Dendritic cell treated with granulocyte-macrophage colony-stimulating factor and Interleukin-4, amounts not matched to agents 40 ng/mL and 50 ng/mL, for 4 days (primary cell): Measurements from ENCODE around the gene RAPGEF1.

Experiments
- H3K27ac Mint-ChIP-seq: one replicate; pipeline ENCODE4 v1.8.0; 2022; ENCODE audit warnings: mild to moderate bottlenecking, mixed read lengths
- H3K27me3 Mint-ChIP-seq: one replicate; pipeline ENCODE4 v1.8.0; 2022; ENCODE audit warnings: mild to moderate bottlenecking, mixed read lengths
- H3K36me3 Mint-ChIP-seq: one replicate; pipeline ENCODE4 v1.8.0; 2022; ENCODE audit warnings: low read depth, mixed read lengths
- H3K4me1 Mint-ChIP-seq: one replicate; pipeline ENCODE4 v1.8.0; 2022; ENCODE audit warnings: low read depth, mixed read lengths
- H3K4me3 Mint-ChIP-seq: one replicate; pipeline ENCODE4 v1.8.0; 2022; ENCODE audit warnings: mild to moderate bottlenecking, moderate library complexity, mixed read lengths
- H3K9me3 Mint-ChIP-seq: one replicate; pipeline ENCODE4 v1.8.0; 2022; ENCODE audit warnings: mixed read lengths
- intact Hi-C: fragments of 100-400 bp; cut with micrococcal nuclease; formaldehyde crosslinking; loops from one replicate; pipeline ENCODE4 v1.15.0; 2022

RAPGEF1 gene

DNA sequence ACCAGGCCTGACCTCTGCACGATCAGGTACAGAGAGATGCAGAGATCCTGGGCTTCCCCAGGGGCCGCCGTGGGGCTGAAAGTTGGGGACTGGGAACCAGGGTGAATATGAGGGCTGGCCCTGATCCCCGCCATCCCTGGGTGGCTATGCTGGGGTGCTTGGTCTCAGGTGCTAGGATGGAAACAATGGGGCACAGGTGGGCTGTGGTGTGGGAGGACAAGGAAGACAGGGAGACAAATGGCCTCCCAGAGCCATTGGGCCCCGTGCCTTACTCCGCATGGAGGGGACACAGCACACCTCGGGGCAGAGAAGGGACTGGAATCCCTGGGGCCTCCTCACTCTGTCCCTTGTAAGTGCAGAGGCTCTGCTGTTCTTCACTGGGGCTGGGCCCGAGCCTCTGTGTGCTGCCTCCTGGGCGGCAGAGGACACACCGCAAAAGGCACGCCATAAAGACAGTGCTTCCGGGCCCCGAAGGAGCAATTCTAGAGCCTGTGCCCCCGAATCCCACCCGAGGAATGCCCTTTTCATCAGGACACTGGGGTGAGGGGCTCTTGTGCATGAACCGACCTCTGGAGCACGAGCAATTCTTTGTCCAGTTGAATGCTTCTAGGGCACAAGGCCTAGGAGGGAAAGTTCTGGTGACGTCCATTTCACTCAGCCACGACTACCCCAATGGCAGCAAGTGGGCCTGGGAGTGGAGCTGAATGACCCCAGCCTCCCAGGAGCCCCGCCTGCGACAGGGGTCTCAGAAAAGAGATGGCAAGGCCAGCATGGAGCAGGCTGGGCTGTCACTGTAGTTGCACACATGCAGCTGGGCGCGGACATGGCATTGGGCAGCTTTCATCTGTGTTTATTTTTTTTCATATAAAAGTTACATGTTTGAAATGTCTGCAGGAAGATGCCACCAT lies 163.7 kb downstream of the RAPGEF1 start:
- Mint-ChIP-seq H3K27me3 (no peaks in the 10 kb centered on the region), H3K9me3 (no peaks in the 10 kb centered on the region), H3K36me3 (peaks cover 100% of the 10 kb centered on the region), H3K4me1 (peaks cover 27% of the 10 kb centered on the region), H3K4me3 (no peak overlapping the region), H3K27ac (no peak overlapping the region)
- intact Hi-C loops: no loop called here

GRCh38 chr9:131574730-131575640 lies 164.9 kb downstream of the RAPGEF1 start:
- intact Hi-C loops: no loop called here
- Mint-ChIP-seq H3K27me3 (no peaks in the 10 kb centered on the region), H3K4me3 (no peak overlapping the region), H3K36me3 (peaks cover 100% of the 10 kb centered on the region), H3K4me1 (peaks cover 20% of the 10 kb centered on the region), H3K9me3 (no peaks in the 10 kb centered on the region), H3K27ac (no peak overlapping the region)

- peaks cover 64% of the 10 kb centered on the region for H3K36me3 Mint-ChIP-seq
- H3K27me3 Mint-ChIP-seq: no peaks in the 10 kb centered on the region
- H3K9me3 Mint-ChIP-seq: no peaks in the 10 kb centered on the region
- H3K27ac Mint-ChIP-seq: no peak overlapping the region
- no peak overlapping the region for H3K4me3 Mint-ChIP-seq
- H3K4me1 Mint-ChIP-seq: no peaks in the 10 kb centered on the region
- intact Hi-C loops: no loop called here
Measured at GRCh38 chr9:131567910-131568309, 172.0 kb downstream of the RAPGEF1 start.

- no peak overlapping the region for H3K27ac Mint-ChIP-seq
- H3K4me3 Mint-ChIP-seq: no peak overlapping the region
- intact Hi-C loops: no loop called here
Measured at GRCh38 chr9:131566158-131566557, 173.7 kb downstream of the RAPGEF1 start.

GRCh38 chr9:131565369-131565768 lies 174.5 kb downstream of the RAPGEF1 start:
- Mint-ChIP-seq H3K36me3 (peaks cover 39% of the 10 kb centered on the region), H3K9me3 (no peaks in the 10 kb centered on the region), H3K4me1 (no peaks in the 10 kb centered on the region), H3K27ac (no peak overlapping the region), H3K27me3 (no peaks in the 10 kb centered on the region), H3K4me3 (no peak overlapping the region)
- intact Hi-C loops: no loop called here

More at GRCh38 chr9:131566158-131566557, 173.7 kb downstream of the RAPGEF1 start:
- H3K36me3 Mint-ChIP-seq: peaks cover 46% of the 10 kb centered on the region
- no peaks in the 10 kb centered on the region for H3K4me1 Mint-ChIP-seq
- no peaks in the 10 kb centered on the region for H3K9me3 Mint-ChIP-seq
- no peaks in the 10 kb centered on the region for H3K27me3 Mint-ChIP-seq

GRCh38 chr9:131562032-131562959 lies 177.6 kb downstream of the RAPGEF1 start:
- Mint-ChIP-seq H3K4me3 (no peak overlapping the region), H3K27ac (no peak overlapping the region), H3K9me3 (no peaks in the 10 kb centered on the region), H3K36me3 (peaks cover 19% of the 10 kb centered on the region), H3K27me3 (no peaks in the 10 kb centered on the region), H3K4me1 (peaks cover 6% of the 10 kb centered on the region)
- intact Hi-C loops: no loop called here

DNA sequence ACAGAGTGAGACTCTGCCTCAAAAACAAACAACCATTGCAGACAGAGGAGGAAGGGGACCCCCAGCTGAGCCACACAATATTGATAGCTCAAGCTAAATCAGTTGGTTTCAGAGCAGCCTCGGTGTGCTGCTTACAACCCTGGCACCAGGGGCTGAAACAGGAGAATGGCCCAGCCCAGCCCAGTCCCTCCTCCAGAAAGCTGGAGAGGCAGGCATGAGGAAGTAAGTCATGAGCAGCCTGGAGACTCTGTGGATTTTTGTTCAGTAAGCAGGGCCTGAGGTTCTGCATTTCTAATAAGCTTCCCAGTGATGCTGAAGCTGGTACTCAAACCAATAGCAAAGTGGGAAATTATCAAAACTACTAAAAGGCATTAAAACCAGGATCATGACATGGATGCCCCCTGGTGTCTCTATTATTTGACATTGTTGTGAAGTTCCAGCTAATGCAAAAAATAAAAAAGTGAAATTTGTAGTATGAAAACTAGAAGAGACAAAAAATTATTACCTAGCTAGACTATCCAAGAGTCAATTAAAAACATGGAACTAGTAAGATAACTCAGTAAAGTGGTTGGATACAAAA lies 180.4 kb downstream of the RAPGEF1 start:
- Mint-ChIP-seq H3K4me3 (no peak overlapping the region), H3K4me1 (peaks cover 6% of the 10 kb centered on the region), H3K36me3 (peaks cover 9% of the 10 kb centered on the region), H3K27ac (no peak overlapping the region), H3K27me3 (peaks cover 23% of the 10 kb centered on the region), H3K9me3 (no peaks in the 10 kb centered on the region)
- intact Hi-C loops: no loop called here

DNA sequence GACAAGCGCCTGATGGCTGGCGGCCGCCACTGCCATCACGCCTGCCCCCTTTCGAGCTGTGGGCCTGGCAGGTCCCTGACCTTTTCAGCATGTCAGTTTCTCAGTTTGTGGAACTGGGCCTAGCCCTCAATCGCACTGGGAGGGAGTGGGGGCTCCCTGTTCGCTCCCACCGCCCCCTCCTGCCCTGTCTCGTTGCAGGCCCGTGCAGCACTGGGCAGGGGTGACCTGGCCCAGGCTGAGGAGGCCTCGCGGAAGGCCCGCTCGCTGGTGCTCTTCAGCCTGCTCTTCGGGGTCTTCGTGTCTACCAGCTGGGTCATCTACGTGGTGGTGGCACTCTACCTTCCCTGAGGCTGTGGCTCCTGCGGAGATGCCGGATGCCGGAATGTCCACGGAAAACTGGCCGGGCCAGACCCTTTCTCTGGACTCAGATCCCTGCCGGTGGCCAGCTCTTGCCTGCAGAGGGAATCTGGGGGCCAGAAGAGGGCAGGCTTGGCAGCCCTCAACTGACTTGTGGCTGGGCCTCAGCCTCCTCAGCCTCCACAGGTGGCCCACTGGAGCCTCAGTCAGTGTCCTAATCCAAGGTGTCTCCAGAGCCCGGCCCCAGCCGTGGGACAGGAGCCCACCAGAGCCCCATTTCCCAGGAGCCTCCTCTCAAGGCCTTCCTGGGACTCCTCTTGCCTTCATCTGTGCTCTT lies 181.9 kb downstream of the RAPGEF1 start:
- Mint-ChIP-seq H3K27me3 (peaks cover 36% of the 10 kb centered on the region), H3K9me3 (no peaks in the 10 kb centered on the region), H3K4me1 (peaks cover 6% of the 10 kb centered on the region), H3K27ac (no peak overlapping the region), H3K4me3 (no peak overlapping the region), H3K36me3 (peaks cover 9% of the 10 kb centered on the region)
- intact Hi-C loops: no loop called here

DNA sequence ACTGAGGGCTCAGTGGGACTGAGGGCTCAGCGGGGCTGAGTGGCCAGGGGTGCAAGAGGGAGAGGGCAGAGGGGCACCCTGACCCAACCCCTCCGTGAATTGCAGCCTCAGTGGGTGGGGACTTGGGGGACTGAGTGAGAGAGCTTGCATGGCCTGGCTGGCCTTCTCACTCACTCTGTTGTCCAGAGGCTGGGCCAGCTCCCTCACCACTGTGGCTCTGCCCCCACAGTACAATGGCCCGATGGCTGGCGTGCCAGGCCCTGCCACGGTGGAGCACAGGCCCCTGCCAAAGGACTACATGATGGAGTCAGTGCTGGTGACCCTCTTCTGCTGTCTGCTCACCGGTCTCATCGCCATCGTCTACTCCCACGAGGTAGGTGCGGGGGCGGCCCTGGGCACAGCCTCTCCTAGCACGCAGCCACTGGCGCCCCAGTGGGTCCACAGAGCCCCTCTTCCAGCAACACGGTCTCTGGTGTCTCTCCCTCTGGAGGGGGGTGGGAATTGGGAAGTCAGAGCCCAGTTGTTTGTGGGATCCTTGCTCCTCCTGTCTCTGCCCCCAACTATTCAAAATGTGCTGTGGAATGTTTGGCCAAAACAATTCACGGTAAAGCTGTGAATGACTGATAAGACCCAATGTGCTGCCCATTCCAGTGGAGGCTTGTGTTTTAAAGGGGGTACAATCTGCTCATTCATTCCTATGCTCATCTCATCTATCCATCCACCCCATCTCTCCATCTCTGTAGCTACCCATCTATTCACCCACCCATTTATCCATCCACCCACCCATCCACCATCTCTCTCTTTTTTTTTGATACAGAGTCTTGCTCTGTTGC lies 183.8 kb downstream of the RAPGEF1 start:
- Mint-ChIP-seq H3K27me3 (peaks cover 43% of the 10 kb centered on the region), H3K4me3 (no peak overlapping the region), H3K4me1 (peaks cover 14% of the 10 kb centered on the region), H3K27ac (no peak overlapping the region), H3K36me3 (peaks cover 9% of the 10 kb centered on the region), H3K9me3 (no peaks in the 10 kb centered on the region)
- intact Hi-C loops: no loop called here

GRCh38 chr9:131554843-131555351 lies 185.0 kb downstream of the RAPGEF1 start:
- Mint-ChIP-seq H3K27ac (no peak overlapping the region), H3K36me3 (peaks cover 9% of the 10 kb centered on the region), H3K4me1 (peaks cover 14% of the 10 kb centered on the region), H3K27me3 (peaks cover 53% of the 10 kb centered on the region), H3K9me3 (no peaks in the 10 kb centered on the region), H3K4me3 (no peak overlapping the region)
- intact Hi-C loops: no loop called here

DNA sequence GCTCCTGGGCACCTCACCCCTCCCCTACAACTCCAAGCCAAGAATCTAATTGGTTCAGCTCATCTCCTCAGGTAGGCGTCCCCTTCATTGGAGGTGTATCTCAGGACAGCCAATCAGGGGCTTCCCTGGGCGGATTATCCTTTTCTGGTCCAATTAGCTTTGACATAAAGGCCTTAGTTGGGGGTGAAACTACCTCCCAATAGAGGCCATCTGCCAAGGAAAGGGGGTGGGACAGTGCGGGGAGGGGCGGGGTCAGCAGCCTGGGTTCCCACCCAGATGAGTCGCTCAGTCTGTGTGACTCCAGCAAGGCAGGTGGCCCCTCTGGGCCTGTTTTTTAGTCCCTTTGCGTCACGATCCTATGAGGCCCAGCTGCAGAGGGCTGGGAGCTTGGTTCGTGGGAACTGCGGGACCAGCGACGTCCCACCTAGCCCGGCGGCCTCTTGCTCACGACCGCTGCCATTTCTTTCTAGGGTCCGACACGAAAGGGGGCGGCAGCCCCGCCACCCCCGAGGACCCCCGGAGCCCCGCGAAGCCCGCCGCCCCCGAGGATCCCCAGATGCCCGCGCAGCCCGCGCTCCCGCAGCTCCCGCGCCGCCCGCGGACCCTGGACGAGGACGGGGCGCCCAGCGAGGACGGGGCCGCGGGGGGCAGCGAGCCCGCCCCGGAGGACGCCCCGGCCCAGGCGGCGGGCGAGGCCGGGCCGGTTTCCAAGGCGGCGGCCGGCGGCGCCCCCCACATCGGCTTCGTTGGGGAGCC lies 185.6 kb downstream of the RAPGEF1 start:
- Mint-ChIP-seq H3K27me3 (peaks cover 59% of the 10 kb centered on the region), H3K27ac (no peak overlapping the region)

More for the DNA sequence above, 185.6 kb downstream of the RAPGEF1 start:
- intact Hi-C loops: no loop called here
- no peaks in the 10 kb centered on the region for H3K9me3 Mint-ChIP-seq
- peaks cover 10% of the 10 kb centered on the region for H3K4me1 Mint-ChIP-seq
- no peak overlapping the region for H3K4me3 Mint-ChIP-seq
- peaks cover 9% of the 10 kb centered on the region for H3K36me3 Mint-ChIP-seq
